Activated T-cell treated with anti-CD3 and anti-CD28 coated beads, Interleukin-2, amount 50 U/mL, for 72 hours (primary cell): ENCODE data around the gene TAF11L10. TPM values are rescaled to one million over a fixed set of nuclear protein-coding genes. Genes with fewer than 3 reads are reported as not detected.
"Not testable (repeated sequence)": the region's sequence is repeated elsewhere in the genome, so short reads cannot be mapped to it uniquely, and the experiment has no call there.

ENCODE experiments used
- ATAC-seq, 2 donors: fragments of 150-1000 bp; cut with Tn5 transposase; replicated peaks in 1 of 2; 2 replicates each; pipeline ENCODE4 v1.10.0; 2021; ENCODE audit warnings: moderate library complexity in 2 of 2, mild to moderate bottlenecking in 1 of 2
- DNase-seq, 2 donors: peaks; one replicate each; pipeline ENCODE4 v3.0.0; 2021 to 2022; ENCODE audit warnings: mixed read lengths in 1 of 2
- H3K27ac Mint-ChIP-seq: one replicate; pipeline ENCODE4 v1.8.0; 2022; ENCODE audit warnings: mild to moderate bottlenecking, moderate library complexity, mixed read lengths
- H3K27me3 Mint-ChIP-seq: one replicate; pipeline ENCODE4 v1.8.0; 2022; ENCODE audit warnings: low read depth, mixed read lengths
- H3K36me3 Mint-ChIP-seq, 2 donors: one replicate each; pipeline ENCODE4 v1.8.0; 2022; ENCODE audit warnings: mixed read lengths in 2 of 2, mild to moderate bottlenecking in 1 of 2; ENCODE audit not compliant: insufficient read depth in 2 of 2
- H3K4me1 Mint-ChIP-seq: one replicate; pipeline ENCODE4 v1.8.0; 2022; ENCODE audit warnings: low read depth, mixed read lengths
- H3K4me3 Mint-ChIP-seq, 2 donors: one replicate each; pipeline ENCODE4 v1.8.0; 2022; ENCODE audit warnings: mild to moderate bottlenecking in 2 of 2, mixed read lengths in 2 of 2, moderate library complexity in 2 of 2
- H3K9me3 Mint-ChIP-seq, 2 donors: one replicate each; pipeline ENCODE4 v1.8.0; 2022; ENCODE audit warnings: mixed read lengths in 2 of 2
- total RNA-seq, 2 donors: library from RNA; stranded (reverse); gene quantifications; one replicate each; pipeline ENCODE4 v1.2.3, GENCODE V29; 2022

The TAF11L10 gene
- total RNA-seq, 2 donors from 2014 or later = not detected

- H3K4me3 Mint-ChIP-seq, H3K9me3 Mint-ChIP-seq, H3K4me1 Mint-ChIP-seq, ATAC-seq, H3K36me3 Mint-ChIP-seq, H3K27ac Mint-ChIP-seq, DNase-seq, H3K27me3 Mint-ChIP-seq: not testable (repeated sequence)
These were observed 12.0 kb downstream of the TAF11L10 start, which contains the start of gene TAF11L7 for GRCh38 chr5:17585658-17586057. TAF11L7 (minus strand) TSS chr5:17585758.

Other genes with a start within 250 kb of the TAF11L10 start
- gene TAF11L2, start 99.6 kb downstream of the TAF11L10 start, total RNA-seq = not detected
- not detected for gene TAF11L3, start 79.5 kb downstream of the TAF11L10 start, total RNA-seq
- not detected for gene TAF11L4, start 76.0 kb downstream of the TAF11L10 start, total RNA-seq
- not detected for gene TAF11L5, start 72.6 kb downstream of the TAF11L10 start, total RNA-seq
- not detected for gene TAF11L6, start 69.2 kb downstream of the TAF11L10 start, total RNA-seq
- not detected for gene TAF11L7, start 12.1 kb downstream of the TAF11L10 start, total RNA-seq
- gene TAF11L8, start 6.9 kb downstream of the TAF11L10 start, total RNA-seq = not detected
- gene TAF11L9, start 3.4 kb downstream of the TAF11L10 start, total RNA-seq = not detected
- not detected for gene TAF11L11, start 6.4 kb upstream of the TAF11L10 start, total RNA-seq
- not detected for gene TAF11L12, start 12.6 kb upstream of the TAF11L10 start, total RNA-seq
- gene TAF11L13, start 34.3 kb upstream of the TAF11L10 start, total RNA-seq = not detected
- gene TAF11L14, start 36.6 kb upstream of the TAF11L10 start, total RNA-seq = not detected